Panc1 (cell line): Measurements from ENCODE around the gene FCGBP. TPM values are rescaled to one million over a fixed set of nuclear protein-coding genes. Genes with fewer than 3 reads are reported as not detected.
"Not testable (repeated sequence)": the region's sequence is repeated elsewhere in the genome, so short reads cannot be mapped to it uniquely, and the experiment has no call there.

Source experiments
- ATAC-seq: fragments of 200-7000 bp; cut with Tn5 transposase; 2 replicates; pipeline ENCODE4 v1.9.1; 2020; ENCODE audit warnings: mild to moderate bottlenecking, moderate library complexity
- BruUV-seq: library from RNA; stranded (reverse); fragments of 400-500 nt; replicated peaks from 2 replicates; lab custom pipeline; 2021; lab: Mats Ljungman, UMichigan
- CTCF ChIA-PET: fragments of 300-600 bp; sonication (Branson Sonifier 250); formaldehyde crosslinking; loops from one replicate; lab custom pipeline; 2022; ENCODE audit warnings: antibody characterized with exemption; lab: Charles Lee
- POLR2A ChIA-PET: fragments of 300-600 bp; sonication (Branson Sonifier 250); formaldehyde crosslinking; loops from one replicate; lab custom pipeline; 2022; ENCODE audit warnings: antibody characterized with exemption; lab: Charles Lee
- DNase-seq: peaks from one replicate; pipeline ENCODE4 v3.0.0-alpha.2; 2010; ENCODE audit warnings: low read depth, low spot score
- H3K27ac ChIP-seq: 2 replicates; pipeline ENCODE4 v1.5.1; 2011; ENCODE audit warnings: mild to moderate bottlenecking, low read length, inconsistent platforms
- H3K27me3 ChIP-seq: fragments of 200-500 bp; sonication (Bioruptor generic); 2 replicates; pipeline ENCODE4 v1.6.0; 2014; ENCODE audit warnings: low read length, inconsistent platforms; ENCODE audit not compliant: control insufficient read depth, insufficient read depth
- H3K36me3 ChIP-seq: fragments of 200-500 bp; sonication (Bioruptor generic); 2 replicates; pipeline ENCODE4 v1.5.1; 2014; ENCODE audit warnings: inconsistent platforms, mild to moderate bottlenecking, low read length, moderate library complexity; ENCODE audit not compliant: control insufficient read depth, insufficient read depth
- H3K4me1 ChIP-seq: 2 replicates; pipeline ENCODE4 v1.5.1; 2011; ENCODE audit warnings: inconsistent platforms, mild to moderate bottlenecking, low read length, moderate library complexity; ENCODE audit not compliant: control insufficient read depth, insufficient read depth
- H3K4me3 ChIP-seq, 2 experiments: 2 replicates each; pipeline ENCODE4 v1.5.1; 2011 to 2012; ENCODE audit warnings: low read depth in 2 of 2, low read length in 2 of 2, mild to moderate bottlenecking in 2 of 2, inconsistent platforms in 1 of 2, moderate library complexity in 1 of 2
- H3K9me3 ChIP-seq: fragments of 200-500 bp; sonication (Bioruptor generic); 2 replicates; pipeline ENCODE4 v1.5.1; 2014; ENCODE audit warnings: low read depth, mild to moderate bottlenecking, inconsistent platforms, low read length, moderate library complexity; ENCODE audit not compliant: control insufficient read depth, insufficient read depth
- in situ Hi-C: cut with HindIII; loops from 2 replicates; pipeline ENCODE4 v1.10.0; 2016; ENCODE audit warnings: low sequenced_read_pairs, low pct_unique_long_range_greater_than_20kb
- intact Hi-C: fragments of 100-400 bp; cut with micrococcal nuclease; formaldehyde crosslinking; loops from one replicate; pipeline ENCODE4 v1.10.0; 2022; ENCODE audit not compliant: unreplicated experiment
- total RNA-seq: library from RNA; stranded (reverse); gene quantifications from one replicate; pipeline ENCODE4 v1.2.1, GENCODE V29; 2021; ENCODE audit not compliant: unreplicated experiment

FCGBP gene
- total RNA-seq, 1 experiment from 2014 or later: 6.4 TPM

DNA sequence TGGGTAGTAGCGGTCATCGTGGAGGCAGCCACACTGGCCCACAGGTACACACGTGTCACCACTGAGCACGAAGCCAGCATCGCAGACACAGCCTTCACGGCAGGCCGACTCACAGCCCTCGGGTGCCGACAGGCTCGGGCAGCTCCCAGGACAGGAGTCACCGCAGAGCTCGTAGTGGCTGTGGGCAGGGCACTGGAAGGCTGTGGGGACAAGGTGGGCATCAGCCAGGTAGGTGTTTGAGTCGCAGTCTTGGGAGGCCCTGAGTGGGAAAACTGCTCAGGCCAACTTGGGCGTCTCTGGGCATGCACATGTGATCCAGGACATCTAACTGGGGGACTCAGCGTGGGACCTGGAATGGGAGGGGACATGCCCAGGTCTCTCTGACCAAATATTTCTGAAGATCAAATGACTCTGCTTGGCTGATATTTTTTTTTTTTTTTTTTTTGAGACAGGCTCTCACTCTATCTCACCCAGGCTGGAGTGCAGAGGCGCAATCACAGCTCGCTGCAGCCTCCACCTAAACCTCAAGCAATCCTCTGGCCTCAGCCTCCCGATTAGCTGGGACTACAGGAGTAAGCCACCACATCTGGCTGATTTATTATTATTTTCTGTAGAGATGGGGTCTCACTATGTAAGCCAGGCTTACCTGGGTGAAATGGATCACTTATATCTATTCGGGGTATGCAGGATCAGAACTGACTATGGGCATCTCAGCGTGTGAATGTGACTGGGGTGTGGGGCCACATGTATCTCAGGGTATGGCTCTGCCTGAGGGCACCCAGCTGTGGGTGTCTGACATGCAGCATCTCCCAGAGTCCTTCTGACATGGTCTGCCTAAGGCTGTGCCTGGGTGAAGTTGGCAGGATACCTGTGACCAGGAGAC lies 44.3 kb downstream of the FCGBP start:
- POLR2A ChIA-PET: interaction anchor here (0.7 kb wide), 2 partner anchors 433 to 1272 kb away, joined by 9 read pairs; partner anchors contain the start of gene EIF3K
- CTCF ChIA-PET: interaction anchor here (0.5 to 4.9 kb wide), 8 partner anchors 36 to 409 kb away, joined by 3 to 37 read pairs (median 4); partner anchors contain the start of genes PSMC4 and TIMM50
- in situ Hi-C loops: not testable (repeated sequence)

DNA sequence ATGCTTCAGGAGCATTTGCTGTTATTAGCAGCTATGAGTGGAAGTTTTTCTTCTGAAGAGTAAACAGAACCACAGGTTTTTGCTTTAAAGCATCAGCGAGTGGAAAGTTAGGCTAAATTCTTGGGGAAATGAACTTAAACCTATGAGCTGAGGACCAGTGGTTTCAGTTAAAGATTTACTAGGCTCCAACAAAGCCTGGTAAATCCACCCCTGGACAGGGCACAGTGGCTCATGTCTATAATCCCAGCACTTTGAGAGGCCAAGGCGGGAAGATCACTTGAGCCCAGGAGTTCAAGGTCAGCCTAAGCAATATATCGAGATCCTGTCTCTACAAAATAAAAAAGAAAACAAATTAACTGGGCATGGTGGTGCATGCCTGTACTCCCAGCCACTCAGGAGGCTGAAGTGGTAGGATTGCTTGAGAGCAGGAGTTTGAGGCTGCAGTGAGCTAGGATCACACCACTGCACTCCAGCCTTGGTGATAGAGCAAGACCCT lies 46.9 kb downstream of the FCGBP start:
- BruUV-seq, POLR2A ChIA-PET, H3K36me3 ChIP-seq, H3K27ac ChIP-seq, DNase-seq, H3K27me3 ChIP-seq, intact Hi-C loops, ATAC-seq, H3K9me3 ChIP-seq, H3K4me3 ChIP-seq, H3K4me1 ChIP-seq, CTCF ChIA-PET, in situ Hi-C loops: not testable (repeated sequence)

More for the DNA sequence above, 44.3 kb downstream of the FCGBP start:
- not testable (repeated sequence) for H3K9me3 ChIP-seq, H3K27me3 ChIP-seq, H3K4me1 ChIP-seq, BruUV-seq, H3K4me3 ChIP-seq, H3K27ac ChIP-seq, H3K36me3 ChIP-seq, DNase-seq
- intact Hi-C loops: loop anchor here (10.0 kb wide), 1 partner anchor 245 kb away; no protein-coding TSS in a partner anchor
- peak; percentile 3 for ATAC-seq

DNA sequence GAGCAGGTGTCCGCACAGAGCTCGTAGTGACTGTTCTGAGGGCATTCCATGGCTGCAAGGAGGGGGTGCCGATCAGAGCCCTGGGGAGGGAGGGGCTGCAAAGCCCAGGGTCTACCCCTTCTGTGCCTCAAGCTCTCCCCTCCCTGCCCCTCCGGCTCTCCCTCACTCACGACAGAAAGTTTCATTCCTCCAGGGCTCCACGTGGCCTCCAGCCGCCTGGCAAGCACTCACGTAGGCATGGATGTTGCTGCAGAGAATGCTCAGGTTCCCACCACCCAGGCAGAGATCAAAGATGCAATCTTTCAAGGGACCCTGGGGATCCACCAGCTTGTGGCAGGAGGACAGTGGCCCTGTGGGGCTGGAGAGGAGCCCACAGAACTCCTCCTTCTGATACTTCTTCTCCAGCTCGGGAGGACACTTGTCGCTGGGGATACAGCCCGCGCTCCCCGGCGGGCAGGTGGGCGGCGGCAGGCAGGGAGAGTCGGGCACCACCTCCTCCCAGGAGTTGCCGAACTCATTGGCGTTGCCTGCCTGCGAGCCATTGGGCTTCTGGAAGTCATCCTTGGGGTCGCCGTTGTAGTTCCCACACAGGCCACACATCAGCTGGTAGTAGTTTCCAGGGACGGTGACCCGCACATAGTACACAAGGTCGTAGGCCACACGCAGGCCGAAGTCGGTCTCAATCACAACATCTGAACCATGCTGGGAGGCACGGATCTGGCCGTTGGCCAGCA lies 48.4 kb downstream of the FCGBP start:
- H3K36me3 ChIP-seq, DNase-seq, in situ Hi-C loops, H3K27ac ChIP-seq, CTCF ChIA-PET, H3K27me3 ChIP-seq, ATAC-seq, H3K4me1 ChIP-seq, H3K4me3 ChIP-seq, BruUV-seq, intact Hi-C loops, H3K9me3 ChIP-seq: not testable (repeated sequence)
- POLR2A ChIA-PET: interaction anchor here (0.7 kb wide), 1 partner anchor 456 kb away, joined by 4 read pairs; no protein-coding TSS in a partner anchor

DNA sequence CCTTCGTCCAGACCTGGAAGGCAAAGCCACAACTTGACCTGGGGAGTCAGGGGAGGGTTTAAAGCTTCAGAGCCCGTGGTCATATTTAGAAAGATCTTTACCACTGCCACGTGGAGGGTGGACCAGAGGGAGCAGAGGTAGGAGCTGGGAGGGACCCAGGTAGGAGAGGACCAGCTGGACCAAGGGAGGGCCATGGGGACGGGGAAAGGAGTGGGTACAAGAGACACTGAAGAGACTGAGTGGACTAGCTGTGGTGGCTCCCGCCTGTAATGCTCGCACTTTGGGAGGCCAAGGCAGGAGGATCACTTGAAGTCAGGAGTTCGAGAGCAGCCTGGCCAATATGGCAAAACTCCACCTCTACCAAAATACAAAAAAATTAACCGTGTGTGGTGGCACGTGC lies 49.7 kb downstream of the FCGBP start:
- CTCF ChIA-PET, ATAC-seq, intact Hi-C loops, BruUV-seq, H3K27ac ChIP-seq, H3K4me3 ChIP-seq, H3K36me3 ChIP-seq, POLR2A ChIA-PET, DNase-seq, H3K4me1 ChIP-seq, H3K9me3 ChIP-seq, H3K27me3 ChIP-seq: not testable (repeated sequence)
- in situ Hi-C loops: loop anchor here (5.0 kb wide), 1 partner anchor 42 kb away; no protein-coding TSS in a partner anchor

Other genes with a start within 250 kb of the FCGBP start
- not detected for gene LGALS14, start 230.2 kb downstream of the FCGBP start, total RNA-seq
- not detected for gene CLC, start 196.6 kb downstream of the FCGBP start, total RNA-seq
- gene LEUTX, start 155.8 kb downstream of the FCGBP start, total RNA-seq: not detected
- gene DYRK1B, start 100.5 kb downstream of the FCGBP start, total RNA-seq: 322 TPM
- gene FBL, start 88.3 kb downstream of the FCGBP start, total RNA-seq: 4,927 TPM
- gene PSMC4, start 36.5 kb upstream of the FCGBP start, total RNA-seq: 2,386 TPM
- gene ZNF546, start 62.4 kb upstream of the FCGBP start, total RNA-seq: 68.4 TPM
- 237 TPM for gene ZNF780B, start 121.6 kb upstream of the FCGBP start, total RNA-seq
- 251 TPM for gene ZNF780A, start 156.3 kb upstream of the FCGBP start, total RNA-seq